ENCODE measurements around the gene B4GALT1. TPM values are rescaled to one million over a fixed set of nuclear protein-coding genes. Genes with fewer than 3 reads are reported as not detected.

The B4GALT1 gene
- total RNA-seq, 1 donor from 2014 or later = 21.3 TPM

GRCh38 chr9:33157960-33158842 lies 8.9 kb downstream of the B4GALT1 start:
- H3K27me3 ChIP-seq (ENCODE audit: control insufficient read depth, insufficient read depth, low read length) = no peaks in the 10 kb centered on the region
- TF ChIP-seq, protein P1, sequence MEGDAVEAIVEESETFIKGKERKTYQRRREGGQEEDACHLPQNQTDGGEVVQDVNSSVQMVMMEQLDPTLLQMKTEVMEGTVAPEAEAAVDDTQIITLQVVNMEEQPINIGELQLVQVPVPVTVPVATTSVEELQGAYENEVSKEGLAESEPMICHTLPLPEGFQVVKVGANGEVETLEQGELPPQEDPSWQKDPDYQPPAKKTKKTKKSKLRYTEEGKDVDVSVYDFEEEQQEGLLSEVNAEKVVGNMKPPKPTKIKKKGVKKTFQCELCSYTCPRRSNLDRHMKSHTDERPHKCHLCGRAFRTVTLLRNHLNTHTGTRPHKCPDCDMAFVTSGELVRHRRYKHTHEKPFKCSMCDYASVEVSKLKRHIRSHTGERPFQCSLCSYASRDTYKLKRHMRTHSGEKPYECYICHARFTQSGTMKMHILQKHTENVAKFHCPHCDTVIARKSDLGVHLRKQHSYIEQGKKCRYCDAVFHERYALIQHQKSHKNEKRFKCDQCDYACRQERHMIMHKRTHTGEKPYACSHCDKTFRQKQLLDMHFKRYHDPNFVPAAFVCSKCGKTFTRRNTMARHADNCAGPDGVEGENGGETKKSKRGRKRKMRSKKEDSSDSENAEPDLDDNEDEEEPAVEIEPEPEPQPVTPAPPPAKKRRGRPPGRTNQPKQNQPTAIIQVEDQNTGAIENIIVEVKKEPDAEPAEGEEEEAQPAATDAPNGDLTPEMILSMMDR (IDR thresholded peaks at IDR 0.05; ENCODE audit: insufficient read depth, low read length, severe bottlenecking) = no peak
- FAIRE-seq (no peak), DNase-seq (ENCODE audit: low read depth) (peak; percentile 73)
- peaks cover 2% of the 10 kb centered on the region for H3K36me3 ChIP-seq (ENCODE audit: control insufficient read depth, insufficient read depth, low read length)
- H3K4me3 ChIP-seq (ENCODE audit: low read depth, low read length) = no peak overlapping the region

GRCh38 chr9:33155393-33155792 lies 11.7 kb downstream of the B4GALT1 start:
- DNase-seq (ENCODE audit: low read depth) (no peak), FAIRE-seq (no peak)
- peaks cover 3% of the 10 kb centered on the region for H3K36me3 ChIP-seq (ENCODE audit: control insufficient read depth, insufficient read depth, low read length)
- TF ChIP-seq, protein P1 (IDR thresholded peaks at IDR 0.05; ENCODE audit: insufficient read depth, low read length, severe bottlenecking) = no peak
- H3K4me3 ChIP-seq (ENCODE audit: low read depth, low read length) = no peak overlapping the region
- H3K27me3 ChIP-seq (ENCODE audit: control insufficient read depth, insufficient read depth, low read length) = no peaks in the 10 kb centered on the region

- FAIRE-seq (no peak), DNase-seq (ENCODE audit: low read depth) (no peak)
- TF ChIP-seq, protein P1 (IDR thresholded peaks at IDR 0.05; ENCODE audit: insufficient read depth, low read length, severe bottlenecking) = no peak
- H3K4me3 ChIP-seq (ENCODE audit: low read depth, low read length) = no peak overlapping the region
- no peaks in the 10 kb centered on the region for H3K27me3 ChIP-seq (ENCODE audit: control insufficient read depth, insufficient read depth, low read length)
- H3K36me3 ChIP-seq (ENCODE audit: control insufficient read depth, insufficient read depth, low read length) = peaks cover 3% of the 10 kb centered on the region
Observed at GRCh38 chr9:33154371-33154770, 12.8 kb downstream of the B4GALT1 start.

DNA sequence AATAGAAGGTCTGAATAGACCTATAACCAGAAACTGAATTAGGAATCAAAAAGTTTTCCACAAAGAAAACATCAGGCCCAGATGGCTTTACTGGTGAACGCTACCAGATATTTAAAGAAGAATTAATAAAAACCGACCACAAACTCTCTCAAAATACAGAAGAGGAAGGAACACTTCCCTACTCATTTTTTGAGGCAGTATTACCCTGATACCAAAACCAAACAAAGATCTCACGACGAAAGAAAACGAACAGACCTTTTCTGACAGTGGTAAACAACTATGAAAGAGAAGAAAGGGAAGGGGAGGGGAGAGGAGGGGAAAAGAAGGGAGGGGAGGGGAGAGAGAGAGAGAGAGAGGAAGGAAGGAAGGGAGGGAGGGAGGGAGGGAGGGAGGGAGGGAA lies 13.5 kb downstream of the B4GALT1 start:
- no peak for FAIRE-seq
- H3K27me3 ChIP-seq (ENCODE audit: control insufficient read depth, insufficient read depth, low read length) = no peaks in the 10 kb centered on the region
- TF ChIP-seq, protein P1 (IDR thresholded peaks at IDR 0.05; ENCODE audit: insufficient read depth, low read length, severe bottlenecking) = no peak
- peaks cover 3% of the 10 kb centered on the region for H3K36me3 ChIP-seq (ENCODE audit: control insufficient read depth, insufficient read depth, low read length)
- no peak overlapping the region for H3K4me3 ChIP-seq (ENCODE audit: low read depth, low read length)
- DNase-seq (ENCODE audit: low read depth) = no peak

DNA sequence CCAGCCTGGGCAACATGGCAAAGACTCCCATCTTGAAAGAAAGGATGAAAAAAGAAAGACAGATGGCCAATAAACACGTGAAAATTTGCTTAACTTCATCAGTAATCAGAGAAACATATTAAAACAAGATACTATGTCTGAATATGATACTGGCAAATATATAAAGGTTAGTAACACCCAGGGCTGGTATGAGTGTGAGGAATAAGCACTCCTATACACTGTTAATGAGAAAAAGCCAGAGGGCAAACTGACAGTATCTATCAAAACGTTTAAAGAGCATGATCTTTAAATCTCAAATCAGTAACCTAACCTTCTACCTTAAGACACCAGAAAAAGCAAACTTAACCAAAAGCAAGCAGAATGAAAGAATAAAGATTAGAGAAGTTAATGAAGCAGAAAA lies 14.1 kb downstream of the B4GALT1 start:
- H3K27me3 ChIP-seq (ENCODE audit: control insufficient read depth, insufficient read depth, low read length) = no peaks in the 10 kb centered on the region
- FAIRE-seq (no peak), DNase-seq (ENCODE audit: low read depth) (no peak)
- TF ChIP-seq, protein P1 (IDR thresholded peaks at IDR 0.05; ENCODE audit: insufficient read depth, low read length, severe bottlenecking) = no peak
- peaks cover 3% of the 10 kb centered on the region for H3K36me3 ChIP-seq (ENCODE audit: control insufficient read depth, insufficient read depth, low read length)
- H3K4me3 ChIP-seq (ENCODE audit: low read depth, low read length) = no peak overlapping the region
